Peyer's patch (tissue), 4 donors: Measurements from ENCODE around the gene RTP5. TPM values are rescaled to one million over a fixed set of nuclear protein-coding genes. Genes with fewer than 3 reads are reported as not detected.

Source experiments
- DNase-seq, 3 donors: peaks; one replicate each; pipeline ENCODE4 v3.0.0-alpha.2; 2017 to 2019
- H3K27ac ChIP-seq, 4 donors: fragments of 200-600 bp; sonication (generic); one replicate each; pipeline ENCODE4 v1.5.1; 2016 to 2019
- H3K27me3 ChIP-seq, 2 donors: fragments of 200-600 bp; sonication (generic); one replicate each; pipeline ENCODE4 v1.5.1; 2019
- H3K36me3 ChIP-seq, 3 donors: fragments of 200-600 bp; sonication (generic); one replicate each; pipeline ENCODE4 v1.5.1; 2016 to 2019
- H3K4me1 ChIP-seq, 4 donors: fragments of 200-600 bp; sonication (generic); one replicate each; pipeline ENCODE4 v1.5.1; 2016 to 2019
- H3K4me3 ChIP-seq, 4 donors: fragments of 200-600 bp; sonication (generic); 1 replicate in 3 of 4; 2 replicates in 1 of 4; pipeline ENCODE4 v1.5.1; 2016 to 2019; ENCODE audit warnings: mild to moderate bottlenecking in 1 of 4
- H3K9me3 ChIP-seq, 4 donors: fragments of 200-600 bp; sonication (generic); one replicate each; pipeline ENCODE4 v1.5.1; 2016 to 2019; ENCODE audit warnings: mild to moderate bottlenecking in 1 of 4
- CTCF ChIP-seq, 6 experiments: fragments of 450-650 bp in 4 of 6; fragments of 200-600 bp in 2 of 6; sonication (generic) in 1 of 6; IDR thresholded peaks; one replicate each; pipeline ENCODE4 v1.5.1; 2017 to 2019; ENCODE audit warnings: antibody characterized with exemption in 6 of 6, mild to moderate bottlenecking in 3 of 6, moderate library complexity in 1 of 6
- POLR2A ChIP-seq, 2 donors: fragments of 450-650 bp; IDR thresholded peaks; one replicate each; pipeline ENCODE4 v1.5.1; 2017; ENCODE audit warnings: antibody characterized with exemption in 2 of 2, mild to moderate bottlenecking in 2 of 2, moderate library complexity in 2 of 2
- total RNA-seq, 4 donors: library from RNA; depleted of rRNA; stranded (reverse); fragments of >200 nt; gene quantifications; one replicate each; pipeline ENCODE4 v1.1.0, GENCODE V29; 2016

The RTP5 gene
- total RNA-seq, 4 donors from 2014 or later = 0.54 TPM; not detected in 3

DNA sequence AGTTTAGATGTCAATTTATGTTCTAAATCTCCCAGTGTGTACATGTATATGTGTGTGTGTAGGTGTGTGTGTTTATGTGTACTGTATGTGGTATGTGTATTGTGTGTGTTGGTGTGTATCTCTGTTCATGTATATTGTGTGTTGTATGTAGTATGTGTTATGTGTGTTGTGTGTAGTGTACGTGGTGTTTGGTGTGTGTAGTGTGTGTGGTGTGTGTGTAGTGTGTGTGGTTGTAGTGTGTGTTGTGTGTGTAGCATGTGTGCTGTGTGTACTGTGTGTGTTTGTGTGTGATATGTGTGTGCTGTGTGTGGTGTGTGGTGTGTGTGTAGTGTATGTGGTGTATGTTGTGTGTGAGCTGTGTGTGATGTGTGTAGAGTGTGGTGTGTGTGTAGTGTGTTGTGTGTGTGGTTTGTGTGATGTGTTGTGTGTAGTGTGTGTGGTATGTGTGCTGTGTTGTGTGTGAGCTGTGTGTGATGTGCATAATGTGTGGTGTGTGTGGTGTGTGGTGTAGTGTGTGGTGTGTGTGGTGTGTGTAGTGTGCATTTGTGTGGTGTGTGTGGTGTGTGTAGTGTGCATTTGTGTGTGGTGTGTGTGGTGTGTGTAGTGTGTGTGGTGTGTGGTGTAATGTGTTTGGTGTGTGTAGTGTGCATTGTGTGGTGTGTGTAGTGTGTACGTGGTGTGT lies 5.2 kb upstream of the RTP5 start:
- no peak overlapping the region for H3K4me3 ChIP-seq
- no peak for DNase-seq
- H3K4me1 ChIP-seq = peaks cover 0 to 22% (median 18%) of the 10 kb centered on the region in 4 donors
- H3K36me3 ChIP-seq = no peaks in the 10 kb centered on the region
- TF ChIP-seq POLR2A (IDR thresholded peaks at IDR 0.05) = no peak
- TF ChIP-seq CTCF (IDR thresholded peaks at IDR 0.05) = no peak
- no peaks in the 10 kb centered on the region for H3K27me3 ChIP-seq
- no peaks in the 10 kb centered on the region for H3K9me3 ChIP-seq
- peak overlapping the region in 1 of 4 donors; percentile 13 for H3K27ac ChIP-seq

GRCh38 chr2:241864850-241865213 lies 4.7 kb upstream of the RTP5 start:
- no peaks in the 10 kb centered on the region for H3K36me3 ChIP-seq
- no peak for TF ChIP-seq CTCF (IDR thresholded peaks at IDR 0.05)
- TF ChIP-seq POLR2A (IDR thresholded peaks at IDR 0.05) = no peak
- no peaks in the 10 kb centered on the region for H3K27me3 ChIP-seq
- peaks cover 0 to 16% (median 14%) of the 10 kb centered on the region in 4 donors for H3K4me1 ChIP-seq
- H3K9me3 ChIP-seq = no peaks in the 10 kb centered on the region
- H3K27ac ChIP-seq = peak overlapping the region in 1 of 4 donors; percentile 2
- DNase-seq = no peak
- no peak overlapping the region for H3K4me3 ChIP-seq

GRCh38 chr2:241865416-241865956 lies 4.0 kb upstream of the RTP5 start:
- no peak overlapping the region for H3K27ac ChIP-seq
- no peak for DNase-seq
- H3K27me3 ChIP-seq = no peaks in the 10 kb centered on the region
- H3K9me3 ChIP-seq = no peaks in the 10 kb centered on the region
- no peak overlapping the region for H3K4me3 ChIP-seq
- no peaks in the 10 kb centered on the region for H3K36me3 ChIP-seq
- TF ChIP-seq POLR2A (IDR thresholded peaks at IDR 0.05) (no peak), CTCF (IDR thresholded peaks at IDR 0.05) (no peak)
- H3K4me1 ChIP-seq = peaks cover 0 to 13% (median 7%) of the 10 kb centered on the region in 4 donors

DNA sequence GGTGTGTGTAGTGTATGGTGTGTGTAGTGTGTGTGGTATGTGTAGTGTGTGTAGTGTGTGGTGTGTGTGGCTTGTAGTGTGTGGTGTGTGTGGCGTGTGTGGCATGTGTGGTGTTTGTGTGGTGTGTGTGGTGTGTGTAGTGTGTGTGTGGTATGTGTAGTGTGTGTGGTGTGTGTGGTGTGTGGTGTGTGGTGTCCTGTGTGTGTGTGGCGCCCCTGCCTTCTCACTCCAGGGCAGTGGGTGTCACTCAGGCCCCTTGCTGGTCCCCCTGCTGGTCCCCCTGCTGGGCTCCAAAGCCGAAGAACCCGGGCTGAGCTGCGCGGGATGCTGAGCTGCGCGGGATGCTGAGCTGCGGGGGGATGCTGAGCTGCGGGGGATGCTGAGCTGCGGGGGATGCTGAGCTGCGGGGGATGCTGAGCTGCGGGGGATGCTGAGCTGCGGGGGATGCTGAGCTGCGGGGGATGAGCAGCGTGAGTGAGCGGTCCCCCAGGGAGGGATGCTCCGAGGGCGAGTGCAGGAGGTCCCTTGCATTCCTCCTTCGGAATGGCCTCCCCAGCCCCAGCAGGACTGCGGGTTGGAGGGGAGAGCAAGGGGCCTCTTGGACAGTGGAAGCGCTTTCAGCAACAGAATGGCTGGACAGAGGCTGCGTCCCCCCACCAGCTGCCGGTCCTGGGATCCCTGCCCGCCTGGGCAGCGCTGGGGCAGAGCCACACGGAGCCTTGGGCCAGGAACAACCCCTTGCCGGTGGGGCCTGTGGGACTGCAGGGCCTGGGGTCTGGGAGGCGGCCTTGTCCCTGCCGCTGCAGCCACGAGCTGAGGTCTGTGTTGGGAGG lies 3.4 kb upstream of the RTP5 start:
- Histone ChIP-seq H3K4me3 (no peak overlapping the region), H3K9me3 (no peaks in the 10 kb centered on the region), H3K27ac (peak overlapping the region in 1 of 4 donors; percentile 1), H3K4me1 (peaks cover 0 to 12% (median 5%) of the 10 kb centered on the region in 4 donors), H3K27me3 (no peaks in the 10 kb centered on the region), H3K36me3 (no peaks in the 10 kb centered on the region)
- DNase-seq = no peak
- no peak for TF ChIP-seq POLR2A (IDR thresholded peaks at IDR 0.05)

DNA sequence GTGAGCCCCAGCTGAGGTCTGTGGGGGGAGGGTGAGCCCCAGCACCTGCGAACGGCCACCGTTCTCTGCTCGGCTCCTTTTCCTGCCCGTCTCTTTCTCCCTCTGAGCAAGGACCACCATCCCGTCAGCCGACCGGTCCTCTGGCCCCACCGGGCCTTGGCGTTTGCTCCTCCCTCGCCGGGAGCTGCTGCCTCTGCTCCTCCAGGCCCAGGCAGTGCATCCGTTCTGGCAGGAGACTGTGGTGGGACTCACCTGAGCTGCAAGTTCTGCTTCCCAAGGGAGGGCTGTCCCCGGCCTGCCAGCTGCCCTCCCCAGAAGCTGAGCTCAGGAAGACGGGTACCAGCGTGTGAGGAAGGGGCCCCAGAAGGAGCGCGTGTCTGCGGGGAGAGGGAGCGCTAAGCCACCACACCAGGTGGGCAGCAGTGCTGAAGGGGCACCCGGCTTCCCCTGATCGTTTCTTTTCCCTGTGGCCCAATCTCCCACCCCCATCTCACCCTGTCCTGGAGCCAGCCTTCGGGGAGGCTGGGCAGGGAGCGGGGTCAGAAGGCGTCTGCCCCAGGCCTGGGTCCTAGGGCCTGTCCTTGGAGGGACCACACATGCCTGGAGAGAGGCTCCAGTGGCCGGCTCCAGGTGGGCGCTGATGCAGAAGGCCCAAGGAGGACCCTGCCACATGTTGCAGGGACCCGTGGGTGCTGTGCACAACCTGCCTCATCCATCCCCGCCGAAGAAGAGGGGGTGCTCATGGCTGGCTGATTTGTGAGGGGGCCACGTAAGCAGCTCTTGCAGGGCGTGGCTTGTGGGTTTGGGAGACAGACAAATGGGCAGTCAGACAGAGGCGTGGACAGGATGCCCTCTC lies 2.5 kb upstream of the RTP5 start:
- H3K27me3 ChIP-seq = no peaks in the 10 kb centered on the region
- TF ChIP-seq CTCF (IDR thresholded peaks at IDR 0.05) (no peak), POLR2A (IDR thresholded peaks at IDR 0.05) (no peak)
- no peak for DNase-seq

More for the DNA sequence above, 2.5 kb upstream of the RTP5 start:
- Histone ChIP-seq H3K27ac (peak overlapping the region in 1 of 4 donors; percentile 49), H3K9me3 (no peaks in the 10 kb centered on the region), H3K4me1 (peaks cover 0 to 12% (median 5%) of the 10 kb centered on the region in 4 donors), H3K4me3 (no peak overlapping the region), H3K36me3 (no peaks in the 10 kb centered on the region)
